T-helper 1 cell treated with Interleukin-12 subunit alpha and Interleukin-12 subunit beta and Interleukin-4 antibody, amounts not matched to agents 30 ng/mL and 1 ng/mL, for 36 hours (primary cell): Measurements from ENCODE around the gene SLC16A12. TPM values are rescaled to one million over a fixed set of nuclear protein-coding genes. Genes with fewer than 3 reads are reported as not detected.
"Not testable (repeated sequence)": the region's sequence is repeated elsewhere in the genome, so short reads cannot be mapped to it uniquely, and the experiment has no call there.

Experiments used
- intact Hi-C: fragments of 100-400 bp; cut with micrococcal nuclease; formaldehyde crosslinking; loops from one replicate; pipeline ENCODE4 v1.15.1; 2024
- total RNA-seq: library from RNA; stranded (reverse); gene quantifications from 2 replicates; pipeline ENCODE4 v1.2.3, GENCODE V29; 2022

SLC16A12 gene
- total RNA-seq, 1 donor from 2014 or later: not detected

DNA sequence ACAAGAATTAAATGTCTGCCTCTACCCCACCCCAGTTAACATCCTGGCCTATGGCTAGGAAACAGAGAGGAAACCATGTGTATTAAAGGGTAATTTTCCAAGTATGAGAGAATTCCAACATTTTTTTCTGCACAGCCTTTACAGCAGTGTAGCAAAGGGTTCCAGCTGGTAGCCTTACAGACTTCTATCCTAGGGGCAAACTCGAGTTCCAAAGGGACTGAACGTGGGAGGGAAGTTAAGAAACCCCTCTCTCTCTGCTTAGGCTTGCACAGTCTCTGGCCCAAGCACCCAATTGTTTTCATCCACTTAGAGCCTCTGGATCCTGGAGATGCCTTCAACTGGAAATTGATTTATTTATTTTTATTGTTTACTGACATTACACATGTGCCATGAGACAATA lies 60.3 kb downstream of the SLC16A12 start:
- intact Hi-C loops: no loop called here

DNA sequence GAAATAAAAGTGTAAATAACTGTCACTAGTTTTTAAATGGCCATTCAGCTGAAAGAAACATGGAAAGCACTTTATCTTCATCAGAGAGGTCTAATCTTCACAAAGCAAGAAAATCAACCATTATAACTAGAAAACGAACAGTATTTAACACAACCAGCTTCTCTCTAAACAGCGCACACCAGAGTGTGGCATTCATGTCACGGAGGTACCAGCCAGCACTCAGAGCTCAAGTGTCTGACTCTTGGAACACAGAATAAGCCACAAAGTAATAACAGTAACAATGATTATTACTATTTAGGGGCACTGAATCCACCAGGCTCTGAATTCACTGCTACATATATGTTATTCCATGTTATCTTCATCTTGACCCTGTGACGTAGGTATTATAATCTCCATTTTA lies 60.9 kb downstream of the SLC16A12 start:
- intact Hi-C loops: no loop called here

DNA sequence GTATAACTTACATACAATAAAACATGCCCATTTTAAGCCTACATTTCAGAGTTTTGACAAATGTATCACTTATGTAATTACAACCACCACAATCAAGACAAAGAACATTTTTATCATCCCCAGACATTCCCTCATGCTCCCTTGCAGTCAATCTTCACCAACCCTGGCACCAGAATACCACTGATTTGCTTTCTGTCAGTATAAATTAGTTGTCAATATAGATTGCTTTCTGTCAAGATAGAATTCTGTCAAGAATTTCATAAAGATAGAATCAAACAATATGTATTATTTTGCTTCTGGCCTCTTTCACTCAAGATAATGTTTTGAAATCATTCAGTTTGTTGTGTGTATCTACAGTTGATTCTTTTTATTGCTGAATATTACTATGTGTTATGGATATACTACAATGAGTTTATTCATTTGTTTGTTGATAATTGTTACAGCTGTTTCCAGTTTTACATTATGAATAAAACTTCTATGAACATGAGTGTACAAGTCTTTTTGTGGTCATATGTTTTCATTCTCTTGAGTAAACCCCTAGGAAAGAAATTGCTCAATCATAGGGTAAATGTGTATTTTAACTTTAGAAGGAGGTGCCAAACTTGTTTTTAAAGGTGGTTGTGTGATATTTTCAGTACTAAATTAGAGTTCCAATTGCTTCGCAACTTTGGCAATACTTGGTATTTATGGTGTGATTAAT lies 64.1 kb downstream of the SLC16A12 start:
- intact Hi-C loops: no loop called here

DNA sequence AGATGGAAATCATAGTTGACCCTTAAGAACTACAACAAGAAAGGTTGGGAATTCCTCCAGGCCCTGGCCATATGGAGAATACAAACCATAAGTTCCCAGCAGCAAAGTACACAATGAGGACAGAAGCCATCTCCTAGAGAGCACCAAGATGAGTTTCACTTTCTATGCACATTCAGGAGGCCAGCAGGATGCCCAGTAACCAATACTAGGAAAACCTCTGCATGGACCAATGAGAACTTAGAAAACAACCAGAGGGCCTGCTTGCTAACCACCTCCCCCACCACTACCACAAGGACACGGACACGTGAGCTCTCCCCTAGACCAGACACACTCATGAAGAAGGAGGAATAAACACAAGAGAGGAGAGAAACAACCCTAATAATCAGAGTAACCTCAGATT lies 64.8 kb downstream of the SLC16A12 start:
- intact Hi-C loops: no loop called here

DNA sequence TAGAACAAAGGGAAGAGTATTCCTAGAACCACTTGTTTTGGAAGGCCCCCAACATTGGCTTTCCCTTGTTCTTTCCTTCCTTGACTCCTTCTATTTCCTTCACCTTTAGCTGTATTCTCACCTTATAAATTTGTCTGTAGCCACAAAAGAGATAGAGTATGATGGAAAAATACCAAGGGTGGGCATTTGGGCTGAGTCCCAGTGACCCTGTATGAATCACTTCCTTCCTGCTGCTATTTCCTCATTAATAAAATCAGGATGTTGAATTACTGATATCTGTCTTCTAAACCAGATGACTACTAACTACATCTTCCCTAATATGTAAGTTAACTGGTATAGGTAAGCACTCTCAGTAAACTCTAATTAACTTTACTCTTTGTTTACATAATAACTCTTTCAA lies 65.9 kb downstream of the SLC16A12 start:
- intact Hi-C loops: no loop called here

DNA sequence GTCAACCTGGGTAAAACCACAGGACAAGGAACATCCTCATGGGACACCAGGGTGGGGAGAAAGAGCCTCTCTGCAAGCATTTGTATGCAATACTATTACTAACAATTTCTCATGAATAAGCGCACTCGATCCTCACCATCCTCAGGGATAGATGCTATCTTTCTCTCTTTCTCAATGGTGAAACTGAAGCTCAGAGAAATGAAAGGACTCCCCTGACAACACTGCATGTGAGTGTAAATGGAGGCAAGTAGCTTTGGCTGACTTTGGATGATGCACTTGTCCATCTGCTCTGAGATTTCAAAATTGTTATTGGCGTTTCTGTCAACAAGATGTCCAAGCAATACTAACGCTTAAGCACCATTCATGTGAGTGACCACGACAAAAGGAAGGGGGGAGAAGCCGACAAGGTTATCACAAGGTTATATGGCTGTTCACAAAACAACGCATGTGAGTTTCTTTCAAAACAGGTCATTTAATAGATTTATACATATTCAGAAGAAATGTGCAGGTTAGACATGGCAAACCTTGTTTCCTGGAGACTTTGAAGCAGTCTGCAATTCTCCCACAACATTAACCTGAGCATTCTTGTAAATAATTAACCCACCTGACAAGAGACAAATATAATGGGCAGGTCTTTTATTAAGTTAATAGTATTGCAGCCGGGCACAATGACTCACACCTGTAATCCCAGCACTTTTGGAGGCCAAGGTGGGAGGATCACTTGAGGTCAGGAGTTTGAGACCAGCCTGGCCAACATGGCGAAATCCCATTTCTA lies 67.0 kb downstream of the SLC16A12 start:
- intact Hi-C loops: no loop called here

DNA sequence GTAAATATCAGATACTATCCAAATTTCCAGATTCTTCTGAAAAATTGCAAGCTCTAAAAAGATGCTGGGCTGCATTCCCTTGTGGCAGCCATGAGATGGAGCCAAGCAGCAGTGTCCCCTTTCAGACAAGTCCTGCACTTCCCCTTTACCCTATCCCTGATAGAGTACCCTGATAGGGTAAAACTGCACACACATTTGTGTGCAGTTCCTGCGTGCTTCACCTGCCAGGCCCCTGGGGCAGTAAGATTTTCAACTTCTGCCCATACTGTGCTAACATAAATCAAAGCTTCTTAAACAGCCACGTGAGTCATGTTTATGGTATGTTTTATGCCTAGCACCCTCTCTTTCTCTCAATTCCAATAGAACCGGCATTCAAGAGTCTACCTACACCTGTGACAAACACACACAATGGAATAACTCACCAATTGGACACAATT lies 68.8 kb downstream of the SLC16A12 start:
- intact Hi-C loops: no loop called here

DNA sequence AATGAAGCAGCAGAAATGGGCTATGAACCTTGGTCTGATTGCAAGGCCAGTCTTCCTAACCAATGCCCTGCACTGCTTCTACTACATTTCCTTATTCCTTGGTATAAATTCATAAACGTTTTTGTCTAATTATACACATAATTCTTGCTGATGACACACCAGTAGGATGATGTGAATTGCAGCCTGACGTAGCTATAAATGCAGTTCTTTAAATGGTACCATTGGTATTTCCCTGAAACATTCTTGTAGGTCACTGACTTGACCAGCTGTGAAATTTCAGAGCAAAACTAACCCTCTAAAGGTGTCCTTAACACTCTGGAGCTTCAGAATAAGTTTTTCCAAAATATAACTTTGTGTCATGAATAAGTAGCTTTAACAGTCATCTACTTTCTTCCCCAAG lies 70.2 kb downstream of the SLC16A12 start:
- intact Hi-C loops: no loop called here

DNA sequence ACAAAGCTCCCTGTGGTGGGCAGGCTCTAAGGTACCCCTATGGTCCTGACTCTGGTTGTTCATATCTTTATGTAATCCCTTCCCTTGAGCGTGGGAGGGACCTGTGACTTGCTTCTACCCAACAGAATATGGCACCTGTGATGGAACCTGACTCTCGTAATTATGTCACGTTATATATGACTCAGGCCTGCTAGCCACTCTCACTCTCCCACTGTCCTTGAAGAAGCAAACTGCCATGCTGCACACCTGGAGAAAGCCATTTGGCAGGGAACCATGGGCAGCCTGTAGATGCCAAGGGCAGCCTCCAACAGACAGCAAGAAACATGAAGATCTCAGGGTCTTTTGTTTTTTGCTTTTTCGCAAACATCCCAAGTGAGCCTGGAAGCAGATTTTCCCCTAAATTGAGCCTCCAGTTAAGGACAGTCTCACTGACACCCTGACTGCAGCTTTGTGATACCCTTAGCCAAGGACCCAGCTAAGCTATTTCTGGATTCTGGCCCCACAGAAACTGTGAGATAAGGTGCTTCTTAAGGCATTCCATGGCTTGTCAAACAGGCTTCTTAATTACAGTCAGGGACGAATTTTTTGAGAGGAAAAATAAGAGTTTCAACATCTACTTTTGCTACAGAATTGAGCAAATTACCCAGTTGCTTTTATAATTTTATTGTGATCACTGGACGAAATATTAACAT lies 71.4 kb downstream of the SLC16A12 start:
- intact Hi-C loops: no loop called here

DNA sequence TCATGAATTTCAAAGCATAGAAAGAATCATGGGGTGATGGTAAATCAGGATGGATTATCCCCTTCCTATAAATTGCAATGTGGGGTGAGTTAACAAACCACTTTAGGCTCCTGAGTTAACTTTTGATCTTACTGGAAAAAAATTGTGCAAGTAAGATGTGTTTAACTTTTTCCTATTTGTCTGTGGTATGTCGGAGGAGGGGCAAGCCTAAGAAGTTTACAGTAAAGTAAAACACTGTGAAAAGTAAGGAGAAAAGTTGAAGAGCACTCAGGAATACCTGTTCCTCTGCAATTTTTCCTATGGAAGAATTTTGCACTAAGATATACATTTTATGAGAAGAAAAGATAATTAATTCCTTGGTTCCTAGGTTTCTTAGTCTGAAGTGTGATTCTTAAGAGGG lies 76.6 kb downstream of the SLC16A12 start:
- intact Hi-C loops: no loop called here

DNA sequence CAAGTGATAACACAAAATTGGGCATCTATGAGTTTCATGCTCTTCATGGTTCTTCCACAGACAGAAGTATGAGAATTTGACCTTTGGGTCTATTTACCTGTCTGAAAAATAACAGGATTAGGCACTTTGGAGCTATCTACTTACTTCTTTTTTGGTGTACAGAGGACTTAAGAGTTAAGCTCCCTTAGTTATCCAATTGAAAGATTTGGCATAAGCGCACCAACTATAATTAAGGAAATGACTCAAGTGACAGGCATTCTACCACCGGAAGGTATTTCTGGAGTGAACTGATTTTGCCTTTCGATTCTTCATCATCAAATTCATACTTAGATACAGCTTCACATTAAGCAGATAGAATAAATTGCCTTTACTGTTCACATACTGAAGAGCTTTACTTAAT lies 77.1 kb downstream of the SLC16A12 start:
- intact Hi-C loops: no loop called here

DNA sequence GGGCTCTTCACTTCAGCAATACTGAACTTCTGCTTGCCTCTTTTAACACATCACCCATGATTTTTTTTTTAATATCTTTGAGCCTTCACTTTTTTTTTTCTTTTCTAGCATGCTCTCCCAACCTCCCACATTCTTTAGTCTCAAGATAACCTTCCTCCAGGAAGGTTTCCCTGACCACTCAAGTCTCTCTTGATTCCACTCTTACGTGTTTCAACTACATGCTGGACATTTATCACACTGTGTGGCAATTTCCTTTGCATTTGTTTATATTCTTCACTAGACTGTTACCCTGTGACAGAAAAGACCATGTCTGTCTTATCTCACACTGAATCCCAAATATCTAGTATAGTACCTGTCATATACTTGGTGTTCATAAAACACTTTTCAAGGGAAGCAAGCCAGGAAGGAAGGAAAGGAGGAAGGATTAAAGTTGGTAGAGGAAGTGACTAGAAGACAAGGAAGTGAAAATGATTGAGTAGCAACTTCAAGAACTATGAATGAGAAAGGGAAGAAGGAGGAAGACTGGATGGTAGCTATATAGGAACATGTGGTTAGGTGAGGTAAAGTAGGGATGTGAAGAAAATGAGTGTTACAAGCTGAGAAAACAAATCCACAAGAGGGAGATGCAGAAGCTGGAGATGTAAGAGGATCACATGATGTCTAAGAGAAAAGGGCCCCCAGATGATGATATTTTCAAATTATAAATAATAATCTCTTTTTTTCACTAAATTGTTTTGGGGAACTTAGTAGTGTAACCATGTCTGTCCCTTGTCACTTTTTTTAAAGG lies 80.6 kb downstream of the SLC16A12 start:
- intact Hi-C loops: no loop called here

DNA sequence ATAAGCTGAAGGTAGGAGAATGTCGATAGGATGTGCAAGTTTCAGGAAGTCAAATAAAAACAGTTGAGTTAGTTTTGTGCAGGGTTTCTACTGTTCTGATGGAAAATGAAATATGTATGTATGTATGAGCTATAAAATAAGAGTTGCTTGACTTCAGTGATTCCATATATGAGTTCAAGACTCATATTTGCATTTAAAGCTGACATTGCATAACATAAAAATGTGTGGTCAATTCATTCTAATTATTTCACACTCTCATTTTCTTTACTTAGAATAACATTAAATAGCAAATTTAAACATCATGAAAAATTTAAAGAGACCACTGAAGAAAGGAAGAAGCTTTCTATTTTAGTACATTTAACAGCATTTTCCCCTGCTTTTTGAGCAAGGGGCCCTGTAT lies 83.2 kb downstream of the SLC16A12 start:
- intact Hi-C loops: no loop called here

DNA sequence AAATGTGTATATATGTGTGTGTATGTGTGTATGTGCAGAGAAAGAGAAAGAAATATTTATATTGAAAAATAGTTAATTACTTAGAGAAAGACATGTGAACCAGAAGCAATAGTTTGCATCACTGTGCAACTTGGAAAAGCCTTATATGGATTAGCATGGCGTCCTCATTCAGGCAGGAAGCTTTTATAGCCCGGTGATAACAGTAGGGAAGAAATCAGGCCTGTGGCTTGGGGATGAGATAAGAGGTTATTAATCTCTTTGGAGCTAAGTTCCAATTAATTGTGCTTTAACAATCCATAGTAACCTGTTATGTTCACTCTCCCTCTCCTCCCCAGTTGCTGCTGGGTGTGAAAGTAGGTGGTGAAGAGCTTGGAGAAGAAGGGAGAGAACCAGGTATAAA lies 84.5 kb downstream of the SLC16A12 start:
- intact Hi-C loops: no loop called here

DNA sequence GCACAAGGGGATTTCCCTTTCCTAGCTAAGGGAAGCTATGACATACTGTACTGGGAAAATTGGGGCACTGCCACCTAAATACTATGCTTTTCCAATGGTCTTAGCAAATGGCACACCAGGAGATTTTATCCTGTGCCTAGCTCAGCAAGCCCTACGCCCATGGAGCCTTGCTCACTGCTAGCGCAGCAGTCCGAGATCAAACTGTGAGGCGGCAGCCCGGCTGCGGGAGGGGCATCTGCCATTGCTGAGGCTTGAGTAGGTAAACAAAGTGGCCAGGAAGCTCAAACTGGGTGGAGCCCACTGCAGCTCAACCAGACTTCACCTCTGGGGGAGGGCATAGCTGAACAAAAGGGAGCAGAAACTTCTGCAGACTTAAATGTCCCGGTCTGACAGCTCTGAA lies 90.6 kb downstream of the SLC16A12 start:
- intact Hi-C loops: not testable (repeated sequence)

DNA sequence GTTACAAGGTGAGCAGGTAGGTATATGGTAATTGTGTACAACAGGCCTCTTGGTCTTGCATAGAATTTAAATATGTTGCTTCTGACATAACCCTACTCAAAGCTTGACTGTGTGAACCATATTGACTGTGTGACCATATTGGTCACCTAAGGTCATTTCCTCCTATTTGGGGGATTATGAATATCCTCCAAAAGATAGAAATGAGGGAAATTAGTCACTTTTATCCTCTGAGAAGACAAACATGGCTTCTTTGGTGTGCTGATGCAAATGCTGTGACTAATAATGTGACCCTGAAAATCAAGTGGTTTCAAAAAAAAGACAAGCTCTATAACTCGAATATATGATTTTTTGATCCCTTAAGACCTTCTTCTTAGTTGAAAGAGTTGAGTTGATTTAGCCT lies 93.1 kb downstream of the SLC16A12 start:
- intact Hi-C loops: no loop called here

DNA sequence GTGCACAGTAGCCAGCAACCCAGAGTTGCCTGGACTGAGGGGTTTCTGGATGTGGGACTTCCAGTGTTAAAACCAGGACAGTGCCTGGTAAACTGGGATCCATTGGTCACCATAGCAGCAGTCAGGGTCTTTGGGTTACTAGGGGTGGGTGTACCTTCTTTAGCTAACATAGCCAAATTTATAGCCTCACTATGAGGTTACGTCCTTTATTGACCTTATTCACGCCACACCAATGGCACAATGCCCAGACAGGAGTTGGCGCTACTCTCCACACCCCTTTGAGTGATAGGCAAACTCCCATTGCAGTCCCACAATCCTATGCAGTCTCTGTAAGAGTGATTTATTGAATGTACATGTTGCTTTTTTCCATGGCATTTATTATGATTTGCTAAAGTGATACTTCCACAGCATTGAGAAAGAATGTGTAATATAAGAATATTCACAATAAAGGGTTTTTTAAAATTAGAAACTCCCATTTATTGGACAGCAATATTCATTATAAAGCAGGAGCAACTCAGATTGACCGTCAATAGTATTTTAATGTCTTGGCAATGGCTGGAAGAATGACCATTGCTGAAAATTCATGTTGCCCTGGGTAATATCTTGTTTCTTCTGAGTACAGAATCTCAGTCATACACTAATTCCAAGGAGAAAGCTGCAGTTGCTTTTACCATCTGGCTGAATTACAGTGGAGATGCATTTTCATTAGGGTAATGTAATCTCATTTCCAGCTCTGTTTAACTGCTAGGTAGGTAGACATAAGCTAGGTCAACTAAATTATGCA lies 95.0 kb downstream of the SLC16A12 start:
- intact Hi-C loops: no loop called here

DNA sequence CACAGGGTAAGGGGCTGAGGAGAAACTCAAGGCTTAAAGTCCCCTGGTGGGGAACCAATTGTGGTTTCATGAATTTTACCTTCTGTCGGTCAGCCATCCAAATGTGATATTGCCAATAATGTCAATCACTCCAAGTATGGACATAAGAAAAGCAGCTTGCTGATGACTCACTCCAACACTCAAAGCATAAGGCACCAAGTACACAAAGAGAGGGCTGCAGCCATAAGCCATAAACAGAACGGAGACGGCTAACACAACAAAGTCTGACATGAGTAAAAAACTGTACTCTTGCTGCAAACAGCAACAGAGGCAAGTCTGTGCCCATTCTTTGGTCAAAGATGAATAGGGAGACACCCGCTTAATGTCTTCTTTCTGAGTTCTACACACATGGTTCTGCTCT lies 96.9 kb downstream of the SLC16A12 start:
- intact Hi-C loops: no loop called here

DNA sequence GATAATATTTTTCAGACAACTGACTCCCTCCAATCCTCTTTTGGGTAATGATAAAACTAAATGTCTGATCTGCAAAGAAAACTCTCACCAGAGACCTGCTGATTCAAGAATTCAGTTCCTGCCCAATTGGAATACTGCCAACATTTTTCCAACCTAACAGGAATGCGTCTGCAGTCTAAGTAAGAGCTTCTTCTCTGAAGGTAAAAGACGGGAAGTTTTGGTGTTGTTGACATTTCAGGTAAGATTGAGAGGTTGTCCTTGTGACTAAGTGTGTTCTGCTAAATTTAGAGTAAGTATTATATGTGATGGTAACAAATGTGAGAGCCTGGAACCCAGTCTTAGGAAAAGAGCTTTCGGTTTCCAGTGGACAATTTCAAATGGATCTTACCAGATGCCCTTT lies 103.4 kb downstream of the SLC16A12 start:
- intact Hi-C loops: no loop called here

DNA sequence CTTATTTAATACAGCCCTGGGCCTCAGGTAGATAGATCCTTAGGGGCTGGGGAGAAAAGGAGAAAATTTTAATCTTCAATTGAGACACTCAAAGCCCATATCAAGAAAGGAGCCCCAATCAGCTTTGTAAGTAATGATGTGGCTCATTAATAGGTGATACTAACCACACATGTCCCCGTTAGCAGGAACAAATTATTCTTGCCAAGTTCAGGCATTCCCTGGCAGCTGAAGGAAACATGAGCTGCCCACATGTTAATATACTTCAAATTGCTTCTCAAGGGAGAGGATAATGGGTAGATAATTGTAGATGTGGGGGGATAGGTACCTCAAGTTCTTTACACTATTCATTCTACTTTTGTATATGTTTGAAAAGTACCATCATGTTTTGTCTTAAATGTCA lies 106.5 kb downstream of the SLC16A12 start:
- intact Hi-C loops: loop anchor here (5.0 kb wide), 1 partner anchor 708 kb away; no protein-coding TSS in a partner anchor

DNA sequence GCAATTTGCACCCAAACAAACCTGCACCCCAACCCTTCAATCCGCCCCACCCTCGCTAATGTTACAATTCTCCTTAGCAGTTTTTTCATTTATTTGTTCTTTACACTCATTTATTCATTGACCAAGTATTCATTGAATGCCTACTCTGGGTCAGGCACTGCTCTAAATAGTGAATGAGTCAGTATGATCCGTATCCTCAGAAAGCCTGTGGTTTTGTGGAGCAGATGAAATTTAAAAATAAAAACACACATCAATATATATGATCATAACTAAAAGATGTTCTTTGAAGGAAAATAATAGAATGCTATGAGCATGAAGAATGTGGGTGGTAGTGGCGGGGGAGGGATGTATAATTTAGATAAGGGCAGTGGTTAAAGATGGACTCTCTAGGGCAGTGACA lies 107.8 kb downstream of the SLC16A12 start:
- intact Hi-C loops: loop anchor here (5.0 kb wide), 1 partner anchor 710 kb away; no protein-coding TSS in a partner anchor
